HG03159 (cell line): ENCODE data around the gene SLC9A5.

Experiments
- ATAC-seq: cut with Tn5 transposase; IDR thresholded peaks from one replicate; pipeline ENCODE4 v1.9.1; 2021; ENCODE audit warnings: mild to moderate bottlenecking, moderate library complexity; ENCODE audit not compliant: unreplicated experiment

The SLC9A5 gene

GRCh38 chr16:67304020-67304419, 55.2 kb downstream of the SLC9A5 start:
- no peak for ATAC-seq

DNA sequence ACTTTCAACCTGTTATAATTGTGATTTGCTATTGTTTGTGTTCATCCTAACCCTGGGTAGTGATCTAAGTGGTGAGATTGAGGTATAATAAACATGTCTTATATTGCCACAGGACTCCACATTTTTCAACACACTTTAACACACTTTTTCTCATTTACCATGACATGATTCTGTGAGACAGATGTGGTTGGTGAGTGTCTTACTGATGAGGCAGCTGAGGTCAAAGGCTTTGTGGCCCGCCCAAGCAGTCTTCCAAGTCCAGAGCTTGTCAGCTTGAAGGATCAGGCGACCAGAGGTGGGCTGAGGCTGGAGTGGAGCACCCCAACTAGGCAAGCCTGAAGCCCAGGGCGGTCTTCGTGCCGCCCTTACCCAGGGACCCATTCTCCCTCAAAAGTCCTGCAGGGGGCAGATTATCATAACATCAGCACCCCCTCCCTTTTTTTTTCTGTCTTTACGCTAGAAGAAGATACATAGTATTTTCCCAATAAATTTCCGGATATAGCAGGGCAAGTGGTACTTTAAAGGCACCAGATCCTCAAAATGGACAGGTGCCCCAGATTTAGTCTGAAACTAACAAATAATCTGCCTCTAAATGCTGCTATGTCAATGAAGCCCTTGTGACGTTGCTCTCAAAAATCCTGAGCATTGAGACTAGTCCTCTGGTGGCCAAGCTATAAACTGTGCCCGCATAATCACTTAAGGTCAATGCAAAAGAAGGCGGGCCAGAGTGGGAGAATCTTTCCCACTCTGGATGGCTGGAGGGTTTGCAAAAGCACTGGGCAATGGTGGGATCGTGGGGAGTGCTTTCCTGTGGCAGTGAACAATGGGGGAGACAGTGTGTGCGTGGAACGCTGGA, 56.7 kb downstream of the SLC9A5 start:
- ATAC-seq = no peak

DNA sequence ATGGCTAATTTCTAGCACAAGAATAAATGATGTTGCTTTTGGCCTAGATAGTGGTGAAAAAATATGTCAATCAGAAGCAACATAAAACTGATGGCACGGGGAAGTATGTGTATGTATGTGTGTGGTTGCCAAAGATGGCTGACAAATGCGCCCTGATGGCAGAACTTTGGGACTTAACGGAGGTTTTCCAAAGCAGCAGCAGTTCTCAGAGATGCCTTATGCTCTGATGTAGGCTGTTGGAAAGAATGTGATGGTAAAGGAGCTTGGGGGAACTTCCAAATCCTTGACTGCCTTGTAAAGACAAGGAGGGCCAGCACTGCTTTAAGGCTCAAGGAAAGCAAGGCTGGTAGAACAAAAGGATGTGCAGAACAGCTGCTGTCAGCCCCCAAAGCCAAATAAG, 61.8 kb downstream of the SLC9A5 start:
- ATAC-seq = no peak

GRCh38 chr16:67311607-67312488, 63.1 kb downstream of the SLC9A5 start:
- no peak for ATAC-seq

- no peak for ATAC-seq
These were observed 63.9 kb downstream of the SLC9A5 start for GRCh38 chr16:67312719-67313118.

GRCh38 chr16:67317853-67318252, 69.1 kb downstream of the SLC9A5 start:
- no peak for ATAC-seq
